Glutamatergic neuron (in vitro differentiated cells): ENCODE measurements around the gene BDH1. TPM values are rescaled to one million over a fixed set of nuclear protein-coding genes. Genes with fewer than 3 reads are reported as not detected.

ENCODE experiments used
- DNase-seq: peaks from one replicate; pipeline ENCODE4 v3.0.0; 2022
- H3K27ac Mint-ChIP-seq: one replicate; pipeline ENCODE4 v1.8.0; 2020; ENCODE audit warnings: mild to moderate bottlenecking, mixed read lengths, inconsistent platforms; ENCODE audit not compliant: unreplicated experiment
- H3K27me3 Mint-ChIP-seq: one replicate; pipeline ENCODE4 v1.8.0; 2020; ENCODE audit warnings: mild to moderate bottlenecking, moderate library complexity, mixed read lengths, inconsistent platforms; ENCODE audit not compliant: unreplicated experiment
- H3K36me3 Mint-ChIP-seq: one replicate; pipeline ENCODE4 v1.8.0; 2020; ENCODE audit warnings: mild to moderate bottlenecking, mixed read lengths, inconsistent platforms; ENCODE audit not compliant: unreplicated experiment
- H3K4me1 Mint-ChIP-seq: one replicate; pipeline ENCODE4 v1.8.0; 2020; ENCODE audit warnings: mild to moderate bottlenecking, low read depth, mixed read lengths, inconsistent platforms; ENCODE audit not compliant: unreplicated experiment
- H3K4me3 Mint-ChIP-seq: one replicate; pipeline ENCODE4 v1.8.0; 2020; ENCODE audit warnings: mild to moderate bottlenecking, mixed read lengths, inconsistent platforms; ENCODE audit not compliant: unreplicated experiment
- H3K9me3 Mint-ChIP-seq: one replicate; pipeline ENCODE4 v1.8.0; 2020; ENCODE audit warnings: mild to moderate bottlenecking, moderate library complexity, mixed read lengths, inconsistent platforms; ENCODE audit not compliant: unreplicated experiment
- total RNA-seq: library from RNA; stranded (reverse); fragmentation: NEBNext Ultra II Directional; extraction: Animal tissue kit (Norgen Biotek cat#: 25700); gene quantifications from one replicate; pipeline ENCODE4 v1.2.1, GENCODE V29; 2021; ENCODE audit not compliant: unreplicated experiment
- TF ChIP-seq, protein P1 (sequence below): fragments of 200-600 bp; sonication (generic); IDR thresholded peaks from one replicate; pipeline ENCODE4 v1.5.0; 2021; ENCODE audit not compliant: partially characterized antibody, unreplicated experiment

BDH1 gene
- total RNA-seq, 1 donor from 2014 or later, result 19.4 TPM

DNA sequence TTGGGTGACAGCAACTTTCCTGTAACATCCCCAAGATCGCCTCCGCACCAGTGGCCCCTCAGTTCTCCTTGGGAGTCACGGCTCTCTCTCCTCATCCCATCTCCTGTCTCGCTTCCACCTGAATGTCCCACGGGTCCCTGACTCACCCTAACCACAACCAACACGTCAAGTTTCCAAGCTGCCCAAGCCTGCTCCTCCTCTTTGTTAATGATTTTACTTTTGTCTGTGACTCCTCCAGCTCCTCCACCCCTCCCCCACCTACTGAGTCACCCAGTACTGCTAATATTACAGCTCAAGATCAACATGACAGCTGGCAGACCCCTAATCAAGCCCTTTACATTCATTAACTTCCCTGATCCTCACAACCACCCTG lies 39.3 kb downstream of the BDH1 start:
- DNase-seq, result no peak
- no peak overlapping the region for H3K4me3 Mint-ChIP-seq
- H3K27ac Mint-ChIP-seq, result peak overlapping the region; percentile 17
- H3K9me3 Mint-ChIP-seq, result peaks cover 13% of the 10 kb centered on the region
- TF ChIP-seq, protein P1, sequence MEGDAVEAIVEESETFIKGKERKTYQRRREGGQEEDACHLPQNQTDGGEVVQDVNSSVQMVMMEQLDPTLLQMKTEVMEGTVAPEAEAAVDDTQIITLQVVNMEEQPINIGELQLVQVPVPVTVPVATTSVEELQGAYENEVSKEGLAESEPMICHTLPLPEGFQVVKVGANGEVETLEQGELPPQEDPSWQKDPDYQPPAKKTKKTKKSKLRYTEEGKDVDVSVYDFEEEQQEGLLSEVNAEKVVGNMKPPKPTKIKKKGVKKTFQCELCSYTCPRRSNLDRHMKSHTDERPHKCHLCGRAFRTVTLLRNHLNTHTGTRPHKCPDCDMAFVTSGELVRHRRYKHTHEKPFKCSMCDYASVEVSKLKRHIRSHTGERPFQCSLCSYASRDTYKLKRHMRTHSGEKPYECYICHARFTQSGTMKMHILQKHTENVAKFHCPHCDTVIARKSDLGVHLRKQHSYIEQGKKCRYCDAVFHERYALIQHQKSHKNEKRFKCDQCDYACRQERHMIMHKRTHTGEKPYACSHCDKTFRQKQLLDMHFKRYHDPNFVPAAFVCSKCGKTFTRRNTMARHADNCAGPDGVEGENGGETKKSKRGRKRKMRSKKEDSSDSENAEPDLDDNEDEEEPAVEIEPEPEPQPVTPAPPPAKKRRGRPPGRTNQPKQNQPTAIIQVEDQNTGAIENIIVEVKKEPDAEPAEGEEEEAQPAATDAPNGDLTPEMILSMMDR, result no peak
- H3K4me1 Mint-ChIP-seq, result peaks cover 38% of the 10 kb centered on the region
- H3K36me3 Mint-ChIP-seq, result no peaks in the 10 kb centered on the region
- H3K27me3 Mint-ChIP-seq, result peaks cover 21% of the 10 kb centered on the region

DNA sequence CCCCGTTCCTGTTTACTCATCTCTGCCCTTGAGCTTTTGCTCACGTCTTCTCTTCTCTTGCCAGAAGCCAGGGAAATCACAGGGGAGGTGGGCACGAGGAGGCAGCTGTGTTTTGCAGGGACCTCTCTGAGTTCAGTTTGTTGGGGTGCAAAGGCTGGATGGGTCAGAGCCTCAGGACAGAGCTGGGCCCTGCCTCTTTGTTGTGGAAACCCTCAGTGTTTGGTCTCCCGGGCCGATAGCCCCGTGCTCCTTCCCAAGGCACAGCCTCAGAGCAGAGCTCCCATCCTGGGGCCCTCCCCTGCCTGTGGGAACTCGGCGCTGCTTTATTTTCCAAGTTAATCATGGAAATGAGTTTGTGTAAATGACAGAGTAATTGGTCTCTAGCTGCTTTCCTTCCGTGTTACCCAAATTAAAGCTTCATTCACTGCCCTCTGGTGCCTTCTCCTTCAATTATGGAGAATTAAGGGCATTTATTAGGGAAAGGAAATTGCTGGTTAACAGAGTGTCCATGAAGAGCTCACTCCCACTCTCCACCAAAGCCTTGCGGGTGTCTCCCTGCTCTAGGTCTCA lies 40.9 kb downstream of the BDH1 start:
- TF ChIP-seq, protein P1, result no peak
- no peak for DNase-seq
- Mint-ChIP-seq H3K9me3 (no peaks in the 10 kb centered on the region), H3K4me3 (no peak overlapping the region), H3K4me1 (peaks cover 27% of the 10 kb centered on the region), H3K27ac (peak overlapping the region; percentile 4), H3K36me3 (no peaks in the 10 kb centered on the region), H3K27me3 (peaks cover 12% of the 10 kb centered on the region)

DNA sequence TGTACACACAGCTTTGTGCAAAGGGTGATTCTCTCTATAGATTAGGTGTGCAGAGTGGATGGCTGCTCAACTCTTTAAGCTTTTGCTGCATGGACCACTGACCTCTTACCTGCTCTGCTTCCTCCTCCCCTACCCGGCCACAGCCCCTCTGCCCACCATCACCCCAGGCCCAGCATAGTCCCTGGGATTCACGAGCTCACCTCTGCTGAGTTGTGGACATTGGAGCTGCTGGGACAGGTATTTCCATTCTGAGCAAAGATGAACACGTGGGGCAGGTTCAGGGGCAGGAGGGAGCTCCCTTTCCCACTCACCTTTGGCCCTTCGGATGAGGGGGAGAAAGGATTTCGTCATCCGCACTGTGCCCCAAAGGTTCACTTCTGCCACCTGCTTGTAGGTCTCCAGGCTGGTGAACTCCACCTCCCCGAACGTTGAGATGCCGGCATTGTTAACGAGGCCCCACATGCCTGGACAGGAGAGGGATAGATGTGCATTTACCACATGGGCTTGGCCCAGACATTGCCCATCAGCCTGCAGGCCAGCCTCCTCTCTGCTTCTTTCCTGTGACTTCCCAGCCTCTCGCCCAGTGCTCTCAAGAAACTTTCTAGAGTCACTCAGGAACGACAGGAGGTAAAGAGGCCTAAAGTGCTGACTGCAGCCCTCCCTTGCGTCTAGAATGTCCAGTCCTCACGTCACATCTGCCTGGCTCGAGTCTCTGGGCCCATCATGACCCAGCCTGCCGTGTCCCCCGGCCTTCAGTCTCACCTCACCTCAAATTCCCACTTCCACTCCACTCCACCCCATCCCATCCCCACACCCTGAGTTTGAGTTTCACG lies 41.6 kb downstream of the BDH1 start:
- no peak for DNase-seq
- no peaks in the 10 kb centered on the region for H3K36me3 Mint-ChIP-seq
- H3K27me3 Mint-ChIP-seq, result peaks cover 11% of the 10 kb centered on the region
- no peak overlapping the region for H3K4me3 Mint-ChIP-seq
- peaks cover 28% of the 10 kb centered on the region for H3K4me1 Mint-ChIP-seq
- H3K9me3 Mint-ChIP-seq, result no peaks in the 10 kb centered on the region
- TF ChIP-seq, protein P1, result no peak
- peak overlapping the region; percentile 4 for H3K27ac Mint-ChIP-seq

DNA sequence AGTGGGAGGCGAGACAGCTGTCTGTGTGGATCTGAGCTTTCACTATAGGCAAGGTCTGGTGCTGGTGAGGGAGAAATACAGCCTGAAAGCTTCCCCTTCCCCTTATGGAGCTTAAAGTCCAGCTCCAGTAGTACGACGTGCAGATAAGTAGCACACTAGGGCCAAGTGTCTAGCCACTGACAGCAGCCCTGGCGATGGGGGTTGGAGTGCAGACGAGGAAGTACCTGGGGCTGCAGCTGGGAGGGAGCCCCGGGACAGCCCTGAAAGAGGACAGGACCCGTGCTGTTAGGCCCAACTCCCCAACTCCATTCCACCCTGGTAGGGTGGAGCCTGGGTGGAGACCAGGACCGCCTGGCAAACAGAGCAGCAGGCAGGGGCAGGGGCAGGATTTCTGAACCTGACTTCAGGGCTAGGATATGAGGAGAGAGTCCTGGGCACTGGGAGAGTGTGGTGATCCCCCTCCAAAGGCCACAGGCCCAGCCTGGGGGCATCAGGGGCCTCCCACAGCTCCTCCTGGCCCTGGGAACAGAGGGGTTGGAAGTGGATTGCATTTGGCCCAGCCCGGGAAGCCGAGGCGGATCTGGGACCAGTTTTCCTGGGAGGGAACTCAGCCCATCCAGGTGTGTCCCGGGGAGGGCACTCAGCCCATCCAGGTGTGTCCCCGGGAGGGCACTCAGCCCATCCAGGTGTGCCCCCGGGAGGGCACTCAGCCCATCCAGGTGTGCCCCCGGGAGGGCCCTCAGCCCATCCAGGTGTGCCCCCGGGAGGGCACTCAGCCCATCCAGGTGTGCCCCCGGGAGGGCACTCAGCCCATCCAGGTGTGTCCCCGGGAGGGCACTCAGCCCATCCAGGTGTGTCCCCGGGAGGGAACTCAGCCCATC lies 42.8 kb downstream of the BDH1 start:
- TF ChIP-seq, protein P1, result no peak
- DNase-seq, result no peak
- Mint-ChIP-seq H3K4me1 (peaks cover 27% of the 10 kb centered on the region), H3K36me3 (no peaks in the 10 kb centered on the region), H3K27me3 (peaks cover 13% of the 10 kb centered on the region), H3K27ac (no peak overlapping the region), H3K4me3 (no peak overlapping the region), H3K9me3 (peaks cover 2% of the 10 kb centered on the region)
